GM13976 (cell line): ENCODE measurements around the gene MEA1.

Source experiments
- DNase-seq: peaks from one replicate; pipeline ENCODE4 v3.0.0; 2012; ENCODE audit warnings: low spot score
- CTCF ChIP-seq: IDR thresholded peaks from 2 replicates; pipeline ENCODE4 v1.5.1; 2012; ENCODE audit warnings: borderline replicate concordance, mild to moderate bottlenecking; ENCODE audit not compliant: insufficient read depth; ENCODE audit errors: extremely low read depth, missing control alignments, control extremely low read depth
- in situ Hi-C: fragments of 300-500 bp; cut with MboI; formaldehyde crosslinking; loops from one replicate; pipeline ENCODE4 v1.12.0; 2022; ENCODE audit warnings: low sequenced_read_pairs, mixed read lengths, inconsistent platforms; ENCODE audit not compliant: unreplicated experiment

MEA1 gene

GRCh38 chr6:42970871-42971612, 42.7 kb downstream of the MEA1 start:
- DNase-seq = no peak
- in situ Hi-C loops = no loop called here
- TF ChIP-seq CTCF = no peak

GRCh38 chr6:42969934-42970333, 43.8 kb downstream of the MEA1 start:
- in situ Hi-C loops = no loop called here
- TF ChIP-seq CTCF = no peak

DNA sequence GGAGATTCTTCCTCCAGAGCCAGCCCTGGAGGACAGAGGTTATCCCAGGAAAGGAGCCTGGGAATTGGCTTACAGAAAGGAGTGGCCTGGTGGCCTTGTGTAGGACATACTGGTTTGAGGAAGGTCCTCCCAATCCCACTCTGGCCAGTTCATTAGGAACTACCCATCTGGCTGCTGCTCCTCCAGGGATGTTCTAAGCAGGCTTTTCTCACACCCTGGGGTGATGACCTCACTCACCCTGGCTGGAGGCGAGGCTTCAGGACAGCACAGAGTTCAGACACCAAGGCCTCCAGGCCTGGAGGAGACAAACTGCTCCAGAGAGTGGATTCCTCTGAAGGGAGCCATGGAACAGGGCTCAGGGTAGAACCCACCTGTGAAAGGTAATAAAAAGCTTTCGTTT, 44.3 kb downstream of the MEA1 start:
- no peak for TF ChIP-seq CTCF

More at GRCh38 chr6:42969934-42970333, 43.8 kb downstream of the MEA1 start:
- DNase-seq = no peak

GRCh38 chr6:42968783-42969182, 45.0 kb downstream of the MEA1 start:
- DNase-seq = no peak
- in situ Hi-C loops = no loop called here
- TF ChIP-seq CTCF = no peak

More for the DNA sequence above, 44.3 kb downstream of the MEA1 start:
- no peak for DNase-seq
- in situ Hi-C loops = no loop called here

- in situ Hi-C loops = no loop called here
- TF ChIP-seq CTCF = no peak
- DNase-seq = no peak
These were observed 45.5 kb downstream of the MEA1 start for GRCh38 chr6:42968126-42968701.

- in situ Hi-C loops = no loop called here
- DNase-seq = no peak
- no peak for TF ChIP-seq CTCF
These were observed 46.5 kb downstream of the MEA1 start for GRCh38 chr6:42967228-42967627.
